ENCODE measurements around the gene MTUS2. TPM values are rescaled to one million over a fixed set of nuclear protein-coding genes. Genes with fewer than 3 reads are reported as not detected.

The MTUS2 gene
- total and polyA plus RNA-seq, 2 of the 8 experiments (the other 6 are each of a cell fraction or from before 2014, with no cell fraction given): 0.18 to 0.80 TPM

DNA sequence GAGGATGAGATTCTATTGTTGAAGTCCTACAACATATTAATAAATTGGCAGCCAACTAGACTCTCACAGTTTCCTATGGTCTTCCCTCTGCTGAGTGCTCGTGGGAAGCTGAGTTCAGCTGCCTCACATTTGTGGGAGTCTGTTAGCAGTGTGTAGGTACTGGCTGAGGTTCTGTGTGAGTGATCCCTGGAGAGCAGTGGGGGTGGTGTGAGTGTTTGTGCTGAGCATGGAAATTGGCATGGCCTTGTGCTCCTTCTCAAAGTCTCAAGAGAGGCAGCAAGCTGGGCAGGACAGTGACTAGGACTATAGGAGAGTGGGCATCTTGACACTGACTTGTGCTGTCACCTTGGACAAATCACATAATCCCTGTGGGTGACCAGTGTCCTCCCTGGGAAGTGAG, 298.3 kb downstream of the MTUS2 start (continued):
- no peak for TF ChIP-seq RBBP5 (IDR thresholded peaks at IDR 0.05; ENCODE audit: borderline replicate concordance, low read depth, low read length)
- TF ChIP-seq RXRA (IDR thresholded peaks at IDR 0.05; ENCODE audit: insufficient read depth, low read depth, low read length): no peak
- TF ChIP-seq CREB1 (IDR thresholded peaks at IDR 0.05): no peak
- TF ChIP-seq ASH2L (IDR thresholded peaks at IDR 0.05; ENCODE audit: low read length): no peak
